HG03097 (cell line): ENCODE measurements around the gene NLRP10.

Experiments
- ATAC-seq: cut with Tn5 transposase; IDR thresholded peaks from one replicate; pipeline ENCODE4 v1.9.1; 2021; ENCODE audit not compliant: unreplicated experiment, low FRiP score

The NLRP10 gene

GRCh38 chr11:7977232-7977917, 12.1 kb upstream of the NLRP10 start:
- no peak for ATAC-seq

GRCh38 chr11:7974668-7975067, 9.4 kb upstream of the NLRP10 start:
- no peak for ATAC-seq

- no peak for ATAC-seq
Measured at GRCh38 chr11:7973011-7973410, 7.8 kb upstream of the NLRP10 start.

GRCh38 chr11:7971846-7972245, 6.6 kb upstream of the NLRP10 start:
- no peak for ATAC-seq

- no peak for ATAC-seq
Measured at GRCh38 chr11:7969756-7970646, 4.8 kb upstream of the NLRP10 start.

GRCh38 chr11:7968686-7969085, 3.4 kb upstream of the NLRP10 start:
- no peak for ATAC-seq

GRCh38 chr11:7967826-7968225, 2.6 kb upstream of the NLRP10 start:
- ATAC-seq, result no peak

- ATAC-seq, result no peak
Measured at GRCh38 chr11:7967097-7967496, 1.9 kb upstream of the NLRP10 start.

- no peak for ATAC-seq
Measured at GRCh38 chr11:7964873-7965272, 374 bp downstream of the NLRP10 start.

GRCh38 chr11:7964261-7964660, 986 bp downstream of the NLRP10 start:
- no peak for ATAC-seq

GRCh38 chr11:7955191-7955590, 10.1 kb downstream of the NLRP10 start:
- no peak for ATAC-seq

- no peak for ATAC-seq
Measured at GRCh38 chr11:7949934-7950333, 15.3 kb downstream of the NLRP10 start.

- no peak for ATAC-seq
Measured at GRCh38 chr11:7944123-7944522, 21.1 kb downstream of the NLRP10 start.

GRCh38 chr11:7941608-7942007, 23.6 kb downstream of the NLRP10 start, which contains the start of gene OR10A3:
TSS of gene OR10A3 (minus strand) at chr11:7941708. CDS start at chr11:7939520, 2,188 bp downstream.
- no peak for ATAC-seq

- ATAC-seq, result no peak
Measured at GRCh38 chr11:7941146-7941545, 24.1 kb downstream of the NLRP10 start.

GRCh38 chr11:7936615-7937014, 28.6 kb downstream of the NLRP10 start:
- ATAC-seq, result no peak

- ATAC-seq, result no peak
Measured at GRCh38 chr11:7931168-7931567, 34.1 kb downstream of the NLRP10 start, which contains the start of gene OR10A6. TSS of gene OR10A6 (minus strand) at chr11:7931268. CDS start at chr11:7928662, 2,606 bp downstream.

- no peak for ATAC-seq
Measured at GRCh38 chr11:7927635-7928034, 37.6 kb downstream of the NLRP10 start.

GRCh38 chr11:7924536-7924935, 40.7 kb downstream of the NLRP10 start:
- ATAC-seq, result no peak

- no peak for ATAC-seq
Measured at GRCh38 chr11:7918141-7918540, 47.1 kb downstream of the NLRP10 start.
